ENCODE data around the gene KSR1.

The KSR1 gene

DNA sequence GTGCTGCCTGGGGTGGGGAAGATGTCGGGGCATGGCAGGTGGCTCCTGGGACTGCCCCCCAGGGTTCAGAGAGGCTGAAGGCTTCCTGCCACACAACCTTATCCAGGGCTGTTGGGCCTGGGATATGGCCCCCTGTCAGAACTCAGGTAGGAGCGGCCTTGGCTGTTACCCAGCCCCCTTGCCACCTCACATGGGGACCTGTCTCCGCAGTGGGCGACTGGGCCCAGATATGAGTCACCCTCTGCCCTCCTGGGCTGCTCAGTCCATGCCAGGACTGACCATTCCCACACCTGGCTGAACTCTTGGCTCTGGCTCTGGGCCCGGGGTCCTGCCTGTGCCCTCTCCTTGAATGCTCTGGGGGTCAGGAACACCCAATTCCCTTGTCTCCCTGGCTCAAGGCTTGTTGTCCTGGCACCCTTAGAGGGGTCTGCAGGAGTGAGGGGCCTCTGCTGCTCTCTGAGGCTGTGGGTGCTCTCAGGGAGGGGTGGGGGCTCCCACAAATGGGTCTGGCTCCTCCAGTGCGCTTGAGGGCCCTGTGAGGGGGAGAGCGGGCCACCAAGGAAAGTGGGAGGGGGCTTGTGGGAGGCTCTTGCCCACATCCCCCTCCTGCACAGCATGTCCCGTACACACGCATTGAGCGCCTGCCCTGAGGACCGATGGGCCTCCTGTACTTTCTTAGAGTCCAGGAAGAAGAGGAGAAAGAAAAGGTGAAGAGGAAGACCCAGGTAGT lies 210.7 kb downstream of the KSR1 start:
- in situ Hi-C loops (cut with HindIII; ENCODE audit: low pct_ligation_motif_present, low sequenced_read_pairs): no loop called here
- DNase-seq: no peak
- TF ChIP-seq CTCF (IDR thresholded peaks at IDR 0.05; ENCODE audit: low read depth, low read length, missing control alignments): no peak
- no peaks in the 10 kb centered on the region for H3K27me3 ChIP-seq (replicated peaks)
- H3K27ac ChIP-seq: no peak overlapping the region
- H3K4me3 ChIP-seq (ENCODE audit: low read depth, low read length): no peak overlapping the region
- H3K36me3 ChIP-seq (replicated peaks): no peaks in the 10 kb centered on the region

DNA sequence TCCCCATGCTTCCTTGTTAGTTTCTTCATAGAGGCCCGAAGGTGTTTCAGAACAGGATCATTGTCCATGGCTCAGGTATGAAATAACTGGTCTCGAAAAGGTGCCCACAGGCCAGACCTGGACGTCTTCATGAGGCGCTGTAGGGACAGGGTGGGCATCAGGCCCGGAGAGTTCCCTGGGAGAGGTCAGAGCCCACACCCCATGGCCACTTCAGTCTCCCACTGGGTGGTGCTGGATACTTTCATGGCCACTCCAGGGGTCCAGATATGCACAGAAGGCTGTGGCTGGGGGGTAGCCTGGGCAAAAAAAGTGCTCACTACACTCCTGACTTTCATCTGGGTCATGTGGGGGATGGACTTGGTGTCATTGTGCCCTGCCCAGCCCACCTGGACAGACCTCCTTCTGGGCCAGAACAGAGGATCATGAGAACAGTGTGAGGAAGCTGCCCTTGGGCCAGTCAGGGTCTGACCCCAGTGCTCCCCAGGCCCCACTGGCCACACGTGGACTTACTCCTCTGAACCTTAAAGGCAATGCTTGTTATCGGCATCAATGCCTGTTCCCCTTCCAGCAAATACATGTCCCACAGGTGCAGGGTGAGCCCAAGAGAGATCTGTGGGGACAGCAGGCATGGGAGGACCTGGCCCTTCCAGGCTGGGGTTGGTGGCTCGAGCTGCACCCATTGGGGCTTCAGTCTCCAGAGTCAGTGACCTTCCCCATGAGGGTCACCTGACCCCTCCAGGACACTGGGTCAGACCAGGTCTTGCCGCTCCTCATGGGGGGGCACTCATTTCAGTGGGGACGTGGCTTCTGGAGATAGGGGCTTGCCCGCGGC lies 211.6 kb downstream of the KSR1 start:
- no peak for TF ChIP-seq CTCF (IDR thresholded peaks at IDR 0.05; ENCODE audit: low read depth, low read length, missing control alignments)
- DNase-seq: no peak
- Histone ChIP-seq H3K27me3 (replicated peaks) (no peaks in the 10 kb centered on the region), H3K4me3 (ENCODE audit: low read depth, low read length) (no peak overlapping the region), H3K36me3 (replicated peaks) (no peaks in the 10 kb centered on the region), H3K27ac (no peak overlapping the region)
- in situ Hi-C loops (cut with HindIII; ENCODE audit: low pct_ligation_motif_present, low sequenced_read_pairs): no loop called here

DNA sequence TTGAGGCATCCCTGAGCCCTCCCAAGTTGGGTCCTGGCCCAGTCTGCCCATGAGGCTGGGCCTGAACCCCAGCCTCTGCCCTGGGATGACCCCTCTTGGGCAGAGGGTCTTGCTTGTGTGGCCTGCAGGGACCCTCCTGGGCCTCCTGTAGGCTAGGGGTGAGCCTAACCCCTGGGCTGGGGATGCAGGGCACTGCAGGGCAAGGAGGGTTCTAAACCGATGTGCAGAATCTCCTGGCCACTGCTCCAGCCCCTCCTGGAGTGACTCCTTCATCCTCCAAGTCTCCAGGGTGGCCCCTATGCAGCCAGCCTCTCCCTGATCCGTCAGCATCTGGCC lies 212.2 kb downstream of the KSR1 start:
- Histone ChIP-seq H3K36me3 (replicated peaks) (no peaks in the 10 kb centered on the region), H3K27ac (no peak overlapping the region), H3K27me3 (replicated peaks) (no peaks in the 10 kb centered on the region), H3K4me3 (ENCODE audit: low read depth, low read length) (no peak overlapping the region)
- no peak for TF ChIP-seq CTCF (IDR thresholded peaks at IDR 0.05; ENCODE audit: low read depth, low read length, missing control alignments)
- in situ Hi-C loops (cut with HindIII; ENCODE audit: low pct_ligation_motif_present, low sequenced_read_pairs): no loop called here
- DNase-seq: no peak

- no peak overlapping the region for H3K4me3 ChIP-seq (ENCODE audit: low read depth, low read length)
- TF ChIP-seq CTCF (IDR thresholded peaks at IDR 0.05; ENCODE audit: low read depth, low read length, missing control alignments): no peak
- no peaks in the 10 kb centered on the region for H3K27me3 ChIP-seq (replicated peaks)
- no peak for DNase-seq
- no peak overlapping the region for H3K27ac ChIP-seq
- H3K36me3 ChIP-seq (replicated peaks): no peaks in the 10 kb centered on the region
- in situ Hi-C loops (cut with HindIII; ENCODE audit: low pct_ligation_motif_present, low sequenced_read_pairs): no loop called here
Measured at GRCh38 chr17:27669136-27669535, 212.9 kb downstream of the KSR1 start.

GRCh38 chr17:27669850-27670249 lies 213.6 kb downstream of the KSR1 start:
- no peak for TF ChIP-seq CTCF (IDR thresholded peaks at IDR 0.05; ENCODE audit: low read depth, low read length, missing control alignments)
- H3K27me3 ChIP-seq (replicated peaks): no peaks in the 10 kb centered on the region
- DNase-seq: no peak
- in situ Hi-C loops (cut with HindIII; ENCODE audit: low pct_ligation_motif_present, low sequenced_read_pairs): no loop called here
- no peaks in the 10 kb centered on the region for H3K36me3 ChIP-seq (replicated peaks)
- no peak overlapping the region for H3K4me3 ChIP-seq (ENCODE audit: low read depth, low read length)
- H3K27ac ChIP-seq: no peak overlapping the region
